Liver (tissue), 9 donors: ENCODE data around the gene GPATCH3. TPM values are rescaled to one million over a fixed set of nuclear protein-coding genes. Genes with fewer than 3 reads are reported as not detected.

Experiments
- DNase-seq: peaks from one replicate; pipeline ENCODE4 v3.0.0-alpha.2; 2017; ENCODE audit warnings: low spot score
- H3K27ac ChIP-seq, 2 donors: one replicate each; pipeline ENCODE4 v1.7.0; 2013; ENCODE audit warnings: inconsistent platforms in 2 of 2, low read length in 2 of 2, control low read depth in 1 of 2, low read depth in 1 of 2, mild to moderate bottlenecking in 1 of 2
- H3K27me3 ChIP-seq, 4 donors: one replicate each; pipeline versions ENCODE4 v1.6.1 to v1.7.0; 2013; ENCODE audit warnings: low read length in 3 of 4, inconsistent platforms in 1 of 4, mild to moderate bottlenecking in 1 of 4, moderate library complexity in 1 of 4; ENCODE audit not compliant: control insufficient read depth in 4 of 4, insufficient read depth in 4 of 4
- H3K36me3 ChIP-seq, 4 donors: one replicate each; pipeline versions ENCODE4 v1.6.1 to v1.7.0; 2013; ENCODE audit warnings: low read length in 3 of 4, mild to moderate bottlenecking in 3 of 4, low read depth in 1 of 4, moderate library complexity in 1 of 4; ENCODE audit not compliant: control insufficient read depth in 4 of 4, insufficient read depth in 3 of 4
- H3K4me1 ChIP-seq, 4 donors: one replicate each; pipeline versions ENCODE4 v1.6.1 to v1.7.0; 2013; ENCODE audit warnings: low read length in 3 of 4, mild to moderate bottlenecking in 3 of 4, moderate library complexity in 1 of 4; ENCODE audit not compliant: control insufficient read depth in 4 of 4, insufficient read depth in 4 of 4
- H3K4me3 ChIP-seq, 3 donors: one replicate each; pipeline versions ENCODE4 v1.6.1 to v1.7.0; 2013; ENCODE audit warnings: low read length in 3 of 3, control low read depth in 1 of 3, low read depth in 1 of 3, mild to moderate bottlenecking in 1 of 3
- H3K9ac ChIP-seq, 2 donors: one replicate each; pipeline ENCODE4 v1.7.0; 2013; ENCODE audit warnings: low read length in 2 of 2, mild to moderate bottlenecking in 2 of 2, moderate library complexity in 2 of 2, control low read depth in 1 of 2, low read depth in 1 of 2
- H3K9me3 ChIP-seq, 4 donors: one replicate each; pipeline versions ENCODE4 v1.6.1 to v1.7.0; 2013; ENCODE audit warnings: low read length in 3 of 4; ENCODE audit not compliant: control insufficient read depth in 4 of 4
- ATF3 ChIP-seq: IDR thresholded peaks from 2 replicates; pipeline ENCODE4 v1.6.1; 2016; ENCODE audit warnings: antibody characterized with exemption
- EGR1 ChIP-seq, 2 donors: IDR thresholded peaks; 2 replicates each; pipeline ENCODE4 v1.6.1; 2016 to 2018; ENCODE audit warnings: antibody characterized with exemption in 2 of 2, low read depth in 2 of 2
- FOXA1 ChIP-seq: IDR thresholded peaks from 2 replicates; pipeline ENCODE4 v1.6.1; 2016; ENCODE audit warnings: antibody characterized with exemption
- GABPA ChIP-seq, 2 donors: IDR thresholded peaks in 1 of 2; conservative IDR thresholded peaks in 1 of 2; 2 replicates each; pipeline ENCODE4 v1.6.1; 2016; ENCODE audit warnings: antibody characterized with exemption in 2 of 2, mild to moderate bottlenecking in 1 of 2, moderate library complexity in 1 of 2
- HNF4A ChIP-seq, 2 donors: conservative IDR thresholded peaks; 2 replicates each; pipeline ENCODE4 v1.6.1; 2016; ENCODE audit warnings: antibody characterized with exemption in 2 of 2, mild to moderate bottlenecking in 2 of 2
- HNF4G ChIP-seq: IDR thresholded peaks from 2 replicates; pipeline ENCODE4 v1.6.1; 2016; ENCODE audit warnings: antibody characterized with exemption
- JUND ChIP-seq, 2 donors: IDR thresholded peaks; 2 replicates each; pipeline ENCODE4 v1.6.1; 2016; ENCODE audit warnings: antibody characterized with exemption in 2 of 2
- REST ChIP-seq: IDR thresholded peaks from 2 replicates; pipeline ENCODE4 v1.6.1; 2016; ENCODE audit warnings: antibody characterized with exemption, mild to moderate bottlenecking
- RXRA ChIP-seq, 2 donors: IDR thresholded peaks; 2 replicates each; pipeline ENCODE4 v1.6.1; 2017 to 2018; ENCODE audit warnings: antibody characterized with exemption in 2 of 2, mild to moderate bottlenecking in 1 of 2
- SP1 ChIP-seq: IDR thresholded peaks from 2 replicates; pipeline ENCODE4 v1.6.1; 2018; ENCODE audit warnings: antibody characterized with exemption, mild to moderate bottlenecking
- YY1 ChIP-seq: IDR thresholded peaks from 2 replicates; pipeline ENCODE4 v1.6.1; 2016; ENCODE audit warnings: antibody characterized with exemption, mild to moderate bottlenecking
- WGBS: extraction: QIAGEN DNeasy Blood & Tissue Kit; methylation state at CpG from one replicate; pipeline ENCODE4 v1.1.7; 2013; 5-methylcytosine and 5-hydroxymethylcytosine counted together
- polyA plus RNA-seq, 2 donors: library from polyadenylated mRNA; stranded (reverse) in 1 of 2; unstranded in 1 of 2; fragments of 200-250 nt in 1 of 2; fragments of >200 nt in 1 of 2; fragmentation: Nextera tagmentation in 1 of 2; extraction: Ambion mirVana in 1 of 2; gene quantifications; one replicate each; pipeline versions ENCODE4 v1.2.1 to v1.2.3, GENCODE V29; 2013 to 2015
- total RNA-seq, 2 donors: library from RNA; depleted of rRNA; stranded (reverse); fragments of >200 nt; gene quantifications; one replicate each; pipeline ENCODE4 v1.2.3, GENCODE V29; 2014
- TF ChIP-seq, protein P1 (sequence below): IDR thresholded peaks from 2 replicates; pipeline ENCODE4 v1.6.1; 2016; ENCODE audit warnings: antibody characterized with exemption
- donor health status: healthy.
- donor health status: healthy.
- donor health status: healthy.
- donor health status: healthy.
- donor health status: healthy.

The GPATCH3 gene
- total and polyA plus RNA-seq, 4 donors, result 5.8 to 6.3 (median 6.2) TPM

GRCh38 chr1:26852701-26853100, 47.6 kb downstream of the GPATCH3 start:
- no peaks in the 10 kb centered on the region for H3K27me3 ChIP-seq
- 78% methylated on average over 9 of the region's 9 CpGs for WGBS
- peaks cover 0 to 12% (median 8%) of the 10 kb centered on the region in 4 donors for H3K4me1 ChIP-seq
- no peak overlapping the region for H3K27ac ChIP-seq
- no peak for DNase-seq
- TF ChIP-seq, protein P1, sequence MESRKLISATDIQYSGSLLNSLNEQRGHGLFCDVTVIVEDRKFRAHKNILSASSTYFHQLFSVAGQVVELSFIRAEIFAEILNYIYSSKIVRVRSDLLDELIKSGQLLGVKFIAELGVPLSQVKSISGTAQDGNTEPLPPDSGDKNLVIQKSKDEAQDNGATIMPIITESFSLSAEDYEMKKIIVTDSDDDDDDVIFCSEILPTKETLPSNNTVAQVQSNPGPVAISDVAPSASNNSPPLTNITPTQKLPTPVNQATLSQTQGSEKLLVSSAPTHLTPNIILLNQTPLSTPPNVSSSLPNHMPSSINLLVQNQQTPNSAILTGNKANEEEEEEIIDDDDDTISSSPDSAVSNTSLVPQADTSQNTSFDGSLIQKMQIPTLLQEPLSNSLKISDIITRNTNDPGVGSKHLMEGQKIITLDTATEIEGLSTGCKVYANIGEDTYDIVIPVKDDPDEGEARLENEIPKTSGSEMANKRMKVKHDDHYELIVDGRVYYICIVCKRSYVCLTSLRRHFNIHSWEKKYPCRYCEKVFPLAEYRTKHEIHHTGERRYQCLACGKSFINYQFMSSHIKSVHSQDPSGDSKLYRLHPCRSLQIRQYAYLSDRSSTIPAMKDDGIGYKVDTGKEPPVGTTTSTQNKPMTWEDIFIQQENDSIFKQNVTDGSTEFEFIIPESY, result no peak
- TF ChIP-seq ATF3, result no peak
- TF ChIP-seq GABPA (IDR thresholded peaks at IDR 0.05 in 1 of 2, conservative IDR thresholded peaks at IDR 0.05 in 1 of 2), result no peak
- TF ChIP-seq JUND (IDR thresholded peaks at IDR 0.05), result no peak
- no peak for TF ChIP-seq RXRA (IDR thresholded peaks at IDR 0.05)
- H3K9me3 ChIP-seq, result no peaks in the 10 kb centered on the region
- H3K9ac ChIP-seq, result no peak overlapping the region
- no peak overlapping the region for H3K4me3 ChIP-seq
- peaks cover 4 to 60% (median 41%) of the 10 kb centered on the region in 4 donors for H3K36me3 ChIP-seq

DNA sequence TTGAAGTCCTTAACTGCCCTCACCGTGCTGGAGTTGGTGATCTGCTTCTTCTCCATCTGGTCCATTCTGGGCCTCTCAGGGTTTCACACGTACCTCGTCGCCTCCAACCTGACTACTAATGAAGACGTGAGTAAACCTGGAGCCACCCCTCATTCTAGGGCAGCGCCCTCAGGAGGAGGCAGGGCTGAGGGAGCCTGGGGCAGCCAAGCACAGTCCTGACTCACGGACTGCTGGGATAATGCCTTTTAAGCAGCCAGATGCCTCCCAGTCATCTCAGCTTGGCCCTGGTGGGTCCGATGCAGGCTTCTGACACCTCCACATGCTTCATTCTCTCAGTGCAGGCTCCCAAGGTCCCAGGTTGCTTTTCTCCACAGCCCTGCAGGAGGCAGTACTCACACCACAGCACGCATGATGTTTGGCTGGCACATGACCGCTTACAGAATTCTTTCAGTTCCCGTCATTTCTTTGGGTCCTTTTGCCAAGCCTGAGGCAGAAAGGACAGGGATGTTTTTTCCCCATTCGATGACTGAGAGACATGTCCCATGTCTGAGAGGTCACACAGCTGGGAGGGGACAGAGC, 49.1 kb downstream of the GPATCH3 start:
- Histone ChIP-seq H3K9me3 (no peaks in the 10 kb centered on the region), H3K4me3 (no peak overlapping the region), H3K27me3 (no peaks in the 10 kb centered on the region), H3K4me1 (peaks cover 0 to 12% (median 8%) of the 10 kb centered on the region in 4 donors), H3K27ac (no peak overlapping the region), H3K36me3 (peaks cover 4 to 59% (median 46%) of the 10 kb centered on the region in 4 donors), H3K9ac (no peak overlapping the region)
- 92% methylated on average over 12 of the region's 12 CpGs for WGBS
- no peak for DNase-seq
- TF ChIP-seq YY1, result no peak
- TF ChIP-seq REST, result no peak

DNA sequence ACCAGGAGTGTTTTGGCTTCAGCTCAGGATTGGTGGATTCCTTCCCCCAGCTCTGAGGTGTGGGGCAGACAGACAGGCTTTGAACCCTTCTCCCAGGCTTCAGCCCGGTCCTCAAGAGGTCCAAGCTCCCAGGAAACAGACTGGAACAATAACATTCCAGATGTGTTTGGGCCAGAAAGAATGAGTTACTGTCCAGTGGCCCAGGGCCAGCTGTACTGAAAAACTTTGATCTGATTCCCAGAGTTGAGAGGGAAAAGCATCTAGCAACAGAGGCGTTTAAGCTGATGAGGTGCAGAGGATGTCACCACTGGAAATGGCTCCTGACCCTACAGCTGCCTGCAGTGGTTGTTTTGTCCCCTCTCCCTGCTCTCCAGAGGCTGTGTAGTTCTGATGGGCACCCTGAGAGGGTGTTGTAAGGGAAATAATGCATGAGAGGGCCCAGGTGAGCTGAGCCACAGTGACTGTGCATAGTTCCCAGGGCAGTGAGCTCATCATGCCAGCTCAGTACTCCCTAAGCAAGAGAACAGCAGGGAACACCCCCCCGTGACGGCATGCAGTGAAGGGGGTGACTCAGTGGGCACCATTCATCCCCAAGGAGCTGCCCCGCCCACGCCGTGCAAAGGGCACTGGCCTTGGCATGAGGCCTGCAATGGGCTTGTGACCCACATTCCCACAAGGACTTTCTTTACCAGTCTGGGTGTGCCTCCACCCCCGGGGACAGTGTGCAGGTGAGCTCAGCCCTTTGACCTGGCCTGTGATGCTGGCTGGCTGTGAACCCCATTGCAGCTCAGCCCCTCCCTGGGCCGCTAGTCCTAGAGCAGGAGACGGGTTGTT, 51.1 kb downstream of the GPATCH3 start:
- H3K4me1 ChIP-seq, result peaks cover 0 to 12% (median 8%) of the 10 kb centered on the region in 4 donors
- peak overlapping the region; percentile 71 to 72 for H3K27ac ChIP-seq
- TF ChIP-seq SP1 (peak; percentile 7), EGR1 (IDR thresholded peaks at IDR 0.05; ENCODE audit: low read depth in 2 of 2) (peak in 1 of 2 donors; percentile 68), HNF4A (conservative IDR thresholded peaks at IDR 0.05) (peak; percentile 29 to 76), HNF4G (no peak), FOXA1 (no peak), RXRA (IDR thresholded peaks at IDR 0.05) (peak; percentile 32 to 73)
- no peak for DNase-seq
- H3K36me3 ChIP-seq, result peaks cover 6 to 46% (median 40%) of the 10 kb centered on the region in 4 donors
- 39% methylated on average over 10 of the region's 10 CpGs for WGBS
- H3K9me3 ChIP-seq, result no peaks in the 10 kb centered on the region
- H3K9ac ChIP-seq, result peak overlapping the region; percentile 52 to 66
- no peak overlapping the region for H3K4me3 ChIP-seq
- no peaks in the 10 kb centered on the region for H3K27me3 ChIP-seq
